SKM-1 treated with dmso at 0.1 percent for 144 hours (cell line): ENCODE results near the gene RALA.

ENCODE experiments used
- DNase-seq: peaks from one replicate; lab custom pipeline; 2025; ENCODE audit not compliant: unreplicated experiment; lab: John Stamatoyannopoulos, UW

RALA gene

GRCh38 chr7:39623047-39623731, at the start of gene RALA:
Gene RALA, plus strand, starts transcription at chr7:39623572. Its CDS starts 63,096 bp downstream, at chr7:39686668.
- DNase-seq = peak; percentile 88

- DNase-seq = no peak
Measured at GRCh38 chr7:39574673-39575349, 48.6 kb upstream of the RALA start.

GRCh38 chr7:39577229-39577874, 46.0 kb upstream of the RALA start:
- DNase-seq = no peak

- DNase-seq = peak; percentile 88
Measured at GRCh38 chr7:39580149-39580874, 43.1 kb upstream of the RALA start.

- DNase-seq = no peak
Measured at GRCh38 chr7:39582536-39582935, 40.8 kb upstream of the RALA start.

GRCh38 chr7:39583539-39583938, 39.8 kb upstream of the RALA start:
- no peak for DNase-seq

GRCh38 chr7:39587393-39587792, 36.0 kb upstream of the RALA start:
- DNase-seq = no peak

- no peak for DNase-seq
Measured at GRCh38 chr7:39588416-39588815, 35.0 kb upstream of the RALA start.

GRCh38 chr7:39589323-39590111, 33.9 kb upstream of the RALA start:
- peak; percentile 40 for DNase-seq

- DNase-seq = no peak
Measured at GRCh38 chr7:39592586-39592985, 30.8 kb upstream of the RALA start.

- no peak for DNase-seq
Measured at GRCh38 chr7:39594988-39595620, 28.3 kb upstream of the RALA start.

GRCh38 chr7:39602351-39602750, 21.0 kb upstream of the RALA start:
- DNase-seq = no peak

GRCh38 chr7:39603924-39604323, 19.4 kb upstream of the RALA start:
- DNase-seq = no peak

GRCh38 chr7:39605087-39605486, 18.3 kb upstream of the RALA start:
- DNase-seq = no peak

- DNase-seq = no peak
Measured at GRCh38 chr7:39606352-39606751, 17.0 kb upstream of the RALA start.

- no peak for DNase-seq
Measured at GRCh38 chr7:39606941-39607340, 16.4 kb upstream of the RALA start.

- DNase-seq = no peak
Measured at GRCh38 chr7:39607865-39608264, 15.5 kb upstream of the RALA start.

- DNase-seq = no peak
Measured at GRCh38 chr7:39608278-39608677, 15.1 kb upstream of the RALA start.

GRCh38 chr7:39609113-39609934, 14.0 kb upstream of the RALA start:
- DNase-seq = no peak

GRCh38 chr7:39609935-39610263, 13.5 kb upstream of the RALA start:
- no peak for DNase-seq
